B cell (primary cell): ENCODE results near the gene SDR9C7. TPM values are rescaled to one million over a fixed set of nuclear protein-coding genes. Genes with fewer than 3 reads are reported as not detected.

ENCODE experiments used
- ATAC-seq: fragments of 200-7000 bp; cut with Tn5 transposase; one replicate; pipeline ENCODE4 v1.10.0; 2021; ENCODE audit warnings: low read depth, mild to moderate bottlenecking, moderate number of reproducible peaks, moderate library complexity
- CTCF ChIA-PET: fragments of 350-600 bp; sonication (Branson Sonifier 250); formaldehyde crosslinking; loops from one replicate; lab custom pipeline; 2021; ENCODE audit warnings: antibody characterized with exemption, inconsistent platforms; lab: Charles Lee
- POLR2A ChIA-PET: fragments of 350-600 bp; sonication (Branson Sonifier 250); formaldehyde crosslinking; loops from one replicate; lab custom pipeline; 2021; ENCODE audit warnings: antibody characterized with exemption; lab: Charles Lee
- DNase-seq: peaks from one replicate; pipeline ENCODE4 v3.0.0; 2013
- H2AFZ ChIP-seq: 2 replicates; pipeline ENCODE4 v1.6.1; 2012; ENCODE audit warnings: mild to moderate bottlenecking, low read depth, low read length; ENCODE audit not compliant: insufficient read depth, poor library complexity, severe bottlenecking
- H3K27ac ChIP-seq, 2 donors: 1 replicate in 1 of 2; 2 replicates in 1 of 2; pipeline ENCODE4 v1.5.1; 2012 to 2013; ENCODE audit warnings: low read length in 2 of 2, mild to moderate bottlenecking in 2 of 2, moderate library complexity in 1 of 2
- H3K27me3 ChIP-seq, 4 experiments: fragments of 200-600 bp in 1 of 4; sonication (generic) in 1 of 4; replicated peaks in 1 of 4; 1 replicate in 2 of 4; 2 replicates in 2 of 4; pipeline versions ENCODE4 v1.6.1 to v1.7.0; 2013 to 2016; ENCODE audit warnings: low read length in 3 of 4, mild to moderate bottlenecking in 2 of 4, mixed read lengths in 1 of 4, moderate library complexity in 1 of 4; ENCODE audit not compliant: insufficient read depth in 4 of 4, control insufficient read depth in 3 of 4; ENCODE audit errors: control extremely low read depth in 1 of 4
- H3K36me3 ChIP-seq, 2 experiments: replicated peaks in 1 of 2; 1 replicate in 1 of 2; 2 replicates in 1 of 2; pipeline versions ENCODE4 v1.6.1 to v1.7.1; 2013; ENCODE audit warnings: low read length in 1 of 2; ENCODE audit not compliant: insufficient read depth in 2 of 2, control insufficient read depth in 1 of 2; ENCODE audit errors: control extremely low read depth in 1 of 2, extremely low read depth in 1 of 2
- H3K4me1 ChIP-seq, 2 donors: fragments of 200-600 bp in 1 of 2; sonication (generic) in 1 of 2; 1 replicate in 1 of 2; 2 replicates in 1 of 2; pipeline versions ENCODE4 v1.5.1 to v1.6.1; 2013 to 2017; ENCODE audit warnings: low read length in 2 of 2; ENCODE audit not compliant: control insufficient read depth in 2 of 2, insufficient read depth in 2 of 2
- H3K4me2 ChIP-seq: replicated peaks from 2 replicates; pipeline ENCODE3; 2012; ENCODE audit warnings: mild to moderate bottlenecking, low read depth, low read length; ENCODE audit not compliant: poor library complexity, severe bottlenecking
- H3K4me3 ChIP-seq, 5 experiments: fragments of 200-600 bp in 1 of 5; sonication (generic) in 1 of 5; 1 replicate in 3 of 5; 2 replicates in 2 of 5; pipeline versions ENCODE4 v1.5.1 to v1.7.0; 2011 to 2016; ENCODE audit warnings: low read length in 4 of 5, mild to moderate bottlenecking in 4 of 5, low read depth in 2 of 5, control low read depth in 1 of 5, moderate library complexity in 1 of 5; ENCODE audit not compliant: insufficient read depth in 1 of 5; ENCODE audit errors: control extremely low read depth in 1 of 5, extremely low read depth in 1 of 5
- H3K79me2 ChIP-seq: fragments of 200-600 bp; sonication (generic); one replicate; pipeline ENCODE4 v1.6.0; 2016; ENCODE audit warnings: low read length; ENCODE audit not compliant: control insufficient read depth, insufficient read depth
- H3K9ac ChIP-seq: fragments of 200-600 bp; sonication (generic); 2 replicates; pipeline ENCODE4 v1.6.1; 2017; ENCODE audit warnings: mild to moderate bottlenecking, low read length, moderate library complexity
- H3K9me3 ChIP-seq, 3 donors: one replicate each; pipeline versions ENCODE4 v1.6.1 to v1.7.1; 2013; ENCODE audit warnings: low read length in 2 of 3; ENCODE audit not compliant: control insufficient read depth in 2 of 3, insufficient read depth in 1 of 3; ENCODE audit errors: control extremely low read depth in 1 of 3
- H4K20me1 ChIP-seq: 2 replicates; pipeline ENCODE4 v1.6.0; 2012; ENCODE audit warnings: mild to moderate bottlenecking, low read length; ENCODE audit not compliant: insufficient read depth, control insufficient read depth, poor library complexity, severe bottlenecking
- H3K27ac Mint-ChIP-seq: one replicate; pipeline ENCODE4 v1.8.0; 2021; ENCODE audit warnings: mixed read lengths
- H3K27me3 Mint-ChIP-seq: one replicate; pipeline ENCODE4 v1.8.0; 2021; ENCODE audit warnings: mixed read lengths
- H3K4me1 Mint-ChIP-seq: one replicate; pipeline ENCODE4 v1.8.0; 2021; ENCODE audit warnings: mixed read lengths
- H3K4me3 Mint-ChIP-seq: one replicate; pipeline ENCODE4 v1.8.0; 2021; ENCODE audit warnings: mixed read lengths
- H3K9me3 Mint-ChIP-seq: one replicate; pipeline ENCODE4 v1.8.0; 2022; ENCODE audit warnings: mixed read lengths; ENCODE audit not compliant: insufficient read depth
- EZH2 ChIP-seq: IDR thresholded peaks from 2 replicates; pipeline ENCODE4 v1.6.1; 2012; ENCODE audit warnings: borderline replicate concordance, low read depth, mild to moderate bottlenecking, moderate library complexity, low read length; ENCODE audit not compliant: insufficient read depth, poor library complexity, severe bottlenecking
- WGBS: methylation state at CpG from one replicate; pipeline ENCODE4 v1.1.5; 2013; ENCODE audit warnings: missing lambda C conversion rate; ENCODE audit not compliant: insufficient coverage; 5-methylcytosine and 5-hydroxymethylcytosine counted together
- intact Hi-C: fragments of 100-400 bp; cut with micrococcal nuclease; formaldehyde crosslinking; loops from one replicate; pipeline ENCODE4 v1.10.0; 2022
- polyA plus RNA-seq: library from polyadenylated mRNA; depleted of rRNA; stranded (reverse); fragments of >200 nt; gene quantifications from 2 replicates; pipeline ENCODE4 v1.2.3, GENCODE V29; 2012
- total RNA-seq, 2 donors: library from RNA; stranded (reverse); fragments of 120-200 nt in 1 of 2; gene quantifications; 1 replicate in 1 of 2; 2 replicates in 1 of 2; pipeline versions ENCODE4 v1.2.3 to v1.2.4, GENCODE V29; 2013 to 2022
- TF ChIP-seq, protein P1 (sequence below): fragments of 200-600 bp; IDR thresholded peaks from one replicate; pipeline ENCODE4 v1.8.0; 2022; ENCODE audit warnings: antibody characterized with exemption, mild to moderate bottlenecking

The SDR9C7 gene
- total and polyA plus RNA-seq, 2 donors (not counting 1 experiment from before 2014, with no cell fraction given) = not detected

DNA sequence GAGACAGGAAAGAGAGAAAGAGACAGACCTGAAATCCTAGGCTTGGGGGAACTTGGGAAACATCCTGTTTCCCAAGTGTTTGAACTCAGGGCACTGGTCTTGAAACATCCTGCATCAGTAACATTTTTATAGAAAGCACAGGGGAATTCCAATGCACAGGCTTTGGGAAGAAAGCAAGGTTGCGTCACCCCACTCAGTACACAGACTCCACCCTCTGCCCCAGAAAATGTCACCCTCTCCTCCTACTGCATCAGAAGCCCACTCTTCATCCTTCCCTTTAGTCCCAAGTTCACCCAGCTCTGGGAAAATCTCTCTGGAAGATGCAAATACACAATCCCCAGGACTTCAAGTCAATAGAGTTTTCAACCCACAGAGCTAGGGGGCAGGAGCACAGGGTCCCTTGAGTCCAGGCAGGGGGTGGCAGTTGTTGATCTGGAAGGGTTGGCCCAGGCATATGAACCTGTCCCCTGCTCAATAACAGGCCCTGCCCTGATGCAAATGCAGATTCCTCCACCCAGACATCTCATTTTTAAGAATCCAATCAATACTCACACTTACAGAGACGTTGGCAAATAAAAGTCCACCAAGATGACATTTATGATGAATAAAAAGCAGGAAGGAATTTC, 21.5 kb upstream of the SDR9C7 start:
- H3K27me3 ChIP-seq = peaks cover 0 to 9% (median 0%) of the 10 kb centered on the region in 4 experiments

DNA sequence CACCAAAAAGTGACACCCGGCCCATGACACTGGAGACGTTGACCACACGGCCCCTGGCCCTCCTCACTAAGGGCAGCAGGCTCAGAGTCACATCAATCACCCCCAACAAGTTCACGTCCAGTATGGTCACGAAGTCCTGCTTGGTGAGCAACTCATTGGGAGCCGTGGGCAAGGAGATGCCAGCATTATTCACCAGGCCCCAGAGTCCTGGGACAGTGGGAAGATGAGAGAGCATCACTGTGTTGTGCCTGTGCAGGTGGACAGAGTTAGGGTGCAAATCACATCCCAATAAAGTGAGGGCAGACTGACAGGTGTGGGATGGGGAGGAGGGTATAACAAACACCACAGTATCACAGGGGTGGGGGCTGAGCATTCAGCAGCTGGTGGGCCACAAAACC, 20.7 kb upstream of the SDR9C7 start:
- no peak overlapping the region for H2AFZ ChIP-seq
- no peak overlapping the region for H3K4me2 ChIP-seq
- Mint-ChIP-seq H3K27me3 (peaks cover 8% of the 10 kb centered on the region), H3K4me3 (no peak overlapping the region), H3K27ac (no peak overlapping the region), H3K9me3 (no peaks in the 10 kb centered on the region), H3K4me1 (no peaks in the 10 kb centered on the region)
- ATAC-seq = no peak
- H3K27ac ChIP-seq = no peak overlapping the region
- intact Hi-C loops = no loop called here
- H3K36me3 ChIP-seq = no peaks in the 10 kb centered on the region
- no peak for DNase-seq
- WGBS = 85% methylated on average over 5 of the region's 6 CpGs
- POLR2A ChIA-PET = no interaction called here
- no peak overlapping the region for H3K4me3 ChIP-seq
- no peaks in the 10 kb centered on the region for H4K20me1 ChIP-seq
- no peaks in the 10 kb centered on the region for H3K79me2 ChIP-seq
- H3K27me3 ChIP-seq = peaks cover 0 to 9% (median 0%) of the 10 kb centered on the region in 4 experiments
- no peaks in the 10 kb centered on the region for H3K4me1 ChIP-seq
- peaks cover 0 to 18% (median 4%) of the 10 kb centered on the region in 3 donors for H3K9me3 ChIP-seq
- CTCF ChIA-PET = no interaction called here
- TF ChIP-seq, protein P1, sequence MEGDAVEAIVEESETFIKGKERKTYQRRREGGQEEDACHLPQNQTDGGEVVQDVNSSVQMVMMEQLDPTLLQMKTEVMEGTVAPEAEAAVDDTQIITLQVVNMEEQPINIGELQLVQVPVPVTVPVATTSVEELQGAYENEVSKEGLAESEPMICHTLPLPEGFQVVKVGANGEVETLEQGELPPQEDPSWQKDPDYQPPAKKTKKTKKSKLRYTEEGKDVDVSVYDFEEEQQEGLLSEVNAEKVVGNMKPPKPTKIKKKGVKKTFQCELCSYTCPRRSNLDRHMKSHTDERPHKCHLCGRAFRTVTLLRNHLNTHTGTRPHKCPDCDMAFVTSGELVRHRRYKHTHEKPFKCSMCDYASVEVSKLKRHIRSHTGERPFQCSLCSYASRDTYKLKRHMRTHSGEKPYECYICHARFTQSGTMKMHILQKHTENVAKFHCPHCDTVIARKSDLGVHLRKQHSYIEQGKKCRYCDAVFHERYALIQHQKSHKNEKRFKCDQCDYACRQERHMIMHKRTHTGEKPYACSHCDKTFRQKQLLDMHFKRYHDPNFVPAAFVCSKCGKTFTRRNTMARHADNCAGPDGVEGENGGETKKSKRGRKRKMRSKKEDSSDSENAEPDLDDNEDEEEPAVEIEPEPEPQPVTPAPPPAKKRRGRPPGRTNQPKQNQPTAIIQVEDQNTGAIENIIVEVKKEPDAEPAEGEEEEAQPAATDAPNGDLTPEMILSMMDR = no peak
- TF ChIP-seq EZH2 = no peak
- H3K9ac ChIP-seq = no peak overlapping the region

More for the DNA sequence above, 21.5 kb upstream of the SDR9C7 start:
- H3K27me3 Mint-ChIP-seq = peaks cover 10% of the 10 kb centered on the region
- no peak for ATAC-seq
- Histone ChIP-seq H2AFZ (no peak overlapping the region), H3K4me2 (no peak overlapping the region), H3K36me3 (no peaks in the 10 kb centered on the region), H4K20me1 (no peaks in the 10 kb centered on the region), H3K4me3 (no peak overlapping the region), H3K9ac (no peak overlapping the region), H3K79me2 (no peaks in the 10 kb centered on the region), H3K4me1 (no peaks in the 10 kb centered on the region), H3K9me3 (peaks cover 0 to 18% (median 4%) of the 10 kb centered on the region in 3 donors), H3K27ac (no peak overlapping the region)
- no peak overlapping the region for H3K4me3 Mint-ChIP-seq
- no peaks in the 10 kb centered on the region for H3K4me1 Mint-ChIP-seq
- POLR2A ChIA-PET = no interaction called here
- intact Hi-C loops = no loop called here
- 100% methylated on average over 1 of the region's 2 CpGs for WGBS
- H3K9me3 Mint-ChIP-seq = no peaks in the 10 kb centered on the region
- no peak for TF ChIP-seq EZH2
- TF ChIP-seq, protein P1 = no peak
- CTCF ChIA-PET = no interaction called here
- no peak overlapping the region for H3K27ac Mint-ChIP-seq
- no peak for DNase-seq
